DND-41 (cell line): ENCODE data around the gene AASS.

Experiments used
- EZH2 ChIP-seq: IDR thresholded peaks from 3 replicates; pipeline ENCODE4 v1.6.1; 2012; ENCODE audit warnings: borderline replicate concordance, low read depth, mild to moderate bottlenecking, moderate library complexity, low read length, inconsistent platforms; ENCODE audit not compliant: severe bottlenecking
- TF ChIP-seq, protein P1 (sequence below): IDR thresholded peaks from 2 replicates; pipeline ENCODE4 v1.5.1; 2012; ENCODE audit warnings: borderline replicate concordance, low read length, moderate library complexity, mild to moderate bottlenecking; ENCODE audit not compliant: poor library complexity, severe bottlenecking; ENCODE audit errors: extremely low read depth

DNA sequence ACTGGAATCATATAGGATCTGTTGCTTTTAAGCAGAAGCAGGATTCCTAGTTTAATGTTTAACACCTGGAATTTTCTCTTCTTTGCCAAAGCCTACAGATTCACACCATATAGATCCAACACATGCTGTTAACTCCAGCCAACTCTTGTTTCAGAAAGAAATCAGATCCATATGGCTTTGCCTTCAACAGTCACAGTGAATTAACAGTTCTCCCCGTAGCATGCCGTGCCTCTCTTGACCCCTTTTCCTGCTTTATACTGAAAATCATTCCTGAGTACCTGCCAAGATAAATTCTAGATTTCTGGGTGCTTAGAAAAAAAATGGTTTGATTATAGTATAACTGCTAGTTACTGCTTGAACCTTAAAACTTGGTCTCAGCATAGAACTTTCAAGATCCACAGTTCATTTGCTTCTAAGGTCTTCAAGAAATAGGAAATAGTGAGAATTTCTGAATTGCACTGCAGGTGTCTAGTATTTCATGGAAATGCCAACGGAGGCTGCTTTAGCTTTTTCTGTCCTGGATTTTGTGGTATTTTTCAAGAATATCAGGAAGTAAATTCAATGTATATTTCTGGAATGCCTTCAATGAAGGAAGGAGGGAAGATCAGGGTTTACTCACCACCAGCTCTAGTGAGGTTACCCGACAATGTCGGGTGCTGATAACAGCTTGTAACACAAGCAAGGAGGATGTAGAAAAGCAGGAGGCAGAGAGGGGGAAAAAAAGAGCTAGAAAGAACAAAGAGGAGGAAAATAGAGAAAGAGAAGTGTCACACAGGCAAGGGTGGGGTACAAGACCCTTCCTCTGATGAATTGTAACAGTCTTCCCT is 6.6 kb downstream of the AASS start:
- TF ChIP-seq, protein P1, sequence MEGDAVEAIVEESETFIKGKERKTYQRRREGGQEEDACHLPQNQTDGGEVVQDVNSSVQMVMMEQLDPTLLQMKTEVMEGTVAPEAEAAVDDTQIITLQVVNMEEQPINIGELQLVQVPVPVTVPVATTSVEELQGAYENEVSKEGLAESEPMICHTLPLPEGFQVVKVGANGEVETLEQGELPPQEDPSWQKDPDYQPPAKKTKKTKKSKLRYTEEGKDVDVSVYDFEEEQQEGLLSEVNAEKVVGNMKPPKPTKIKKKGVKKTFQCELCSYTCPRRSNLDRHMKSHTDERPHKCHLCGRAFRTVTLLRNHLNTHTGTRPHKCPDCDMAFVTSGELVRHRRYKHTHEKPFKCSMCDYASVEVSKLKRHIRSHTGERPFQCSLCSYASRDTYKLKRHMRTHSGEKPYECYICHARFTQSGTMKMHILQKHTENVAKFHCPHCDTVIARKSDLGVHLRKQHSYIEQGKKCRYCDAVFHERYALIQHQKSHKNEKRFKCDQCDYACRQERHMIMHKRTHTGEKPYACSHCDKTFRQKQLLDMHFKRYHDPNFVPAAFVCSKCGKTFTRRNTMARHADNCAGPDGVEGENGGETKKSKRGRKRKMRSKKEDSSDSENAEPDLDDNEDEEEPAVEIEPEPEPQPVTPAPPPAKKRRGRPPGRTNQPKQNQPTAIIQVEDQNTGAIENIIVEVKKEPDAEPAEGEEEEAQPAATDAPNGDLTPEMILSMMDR: no peak
- TF ChIP-seq EZH2: no peak
